Immature natural killer cell (primary cell): Measurements from ENCODE around the gene L3HYPDH. TPM values are rescaled to one million over a fixed set of nuclear protein-coding genes. Genes with fewer than 3 reads are reported as not detected.

Experiments used
- DNase-seq, 3 donors: peaks; one replicate each; pipeline ENCODE4 v3.0.0; 2022; ENCODE audit warnings: mixed read lengths in 1 of 3
- H3K27ac Mint-ChIP-seq, 6 donors: one replicate each; pipeline ENCODE4 v1.8.0; 2020; ENCODE audit warnings: mixed read lengths in 6 of 6, mild to moderate bottlenecking in 5 of 6, inconsistent platforms in 4 of 6, moderate library complexity in 3 of 6
- H3K27me3 Mint-ChIP-seq, 3 donors: one replicate each; pipeline ENCODE4 v1.8.0; 2020 to 2021; ENCODE audit warnings: low read depth in 3 of 3, mild to moderate bottlenecking in 3 of 3, mixed read lengths in 3 of 3, moderate library complexity in 3 of 3, inconsistent platforms in 1 of 3
- H3K36me3 Mint-ChIP-seq, 3 donors: one replicate each; pipeline ENCODE4 v1.8.0; 2020; ENCODE audit warnings: mixed read lengths in 3 of 3, inconsistent platforms in 2 of 3, mild to moderate bottlenecking in 2 of 3
- H3K4me1 Mint-ChIP-seq, 2 donors: one replicate each; pipeline ENCODE4 v1.8.0; 2020; ENCODE audit warnings: inconsistent platforms in 2 of 2, mild to moderate bottlenecking in 2 of 2, mixed read lengths in 2 of 2, moderate library complexity in 1 of 2
- H3K4me3 Mint-ChIP-seq, 5 donors: one replicate each; pipeline ENCODE4 v1.8.0; 2020; ENCODE audit warnings: mild to moderate bottlenecking in 5 of 5, mixed read lengths in 5 of 5, inconsistent platforms in 3 of 5, moderate library complexity in 3 of 5
- H3K9me3 Mint-ChIP-seq, 6 donors: one replicate each; pipeline ENCODE4 v1.8.0; 2020; ENCODE audit warnings: mild to moderate bottlenecking in 6 of 6, mixed read lengths in 6 of 6, inconsistent platforms in 4 of 6, moderate library complexity in 3 of 6
- polyA plus RNA-seq, 3 donors: library from polyadenylated mRNA; unstranded; fragments of 300-500 nt; fragmentation: Illumina TruSeq; gene quantifications; one replicate each; pipeline ENCODE4 v1.2.3, GENCODE V29; 2021

Gene L3HYPDH
- polyA plus RNA-seq, 3 donors from 2014 or later: 1.1 to 5.1 (median 3.6) TPM

DNA sequence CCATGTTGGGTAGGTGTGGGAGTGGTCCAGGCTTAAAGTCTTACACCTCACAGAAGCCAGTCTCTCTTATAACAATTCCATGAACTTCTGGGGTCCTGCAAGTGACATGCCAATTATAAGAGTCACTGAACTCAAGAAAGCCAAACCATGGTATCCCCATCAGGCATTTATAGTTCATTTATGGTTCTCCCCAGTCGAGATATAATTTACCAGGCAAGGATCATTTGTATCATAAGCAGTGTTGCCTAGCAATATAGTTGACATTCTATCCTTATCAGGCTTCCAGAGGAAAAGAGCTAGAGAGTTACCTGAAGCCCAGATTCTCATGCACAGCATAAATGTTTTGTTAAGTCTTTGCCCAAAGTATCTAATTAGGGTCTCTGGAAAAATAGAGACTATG is 8.2 kb upstream of the L3HYPDH start:
- no peaks in the 10 kb centered on the region for H3K9me3 Mint-ChIP-seq
- H3K4me1 Mint-ChIP-seq: peaks cover 19 to 63% of the 10 kb centered on the region in 2 donors
- H3K4me3 Mint-ChIP-seq: no peak overlapping the region
- H3K27ac Mint-ChIP-seq: peak overlapping the region in 2 of 6 donors; percentile 11 to 19
- no peaks in the 10 kb centered on the region for H3K27me3 Mint-ChIP-seq
- no peak for DNase-seq
- peaks cover 29 to 66% (median 33%) of the 10 kb centered on the region in 3 donors for H3K36me3 Mint-ChIP-seq

DNA sequence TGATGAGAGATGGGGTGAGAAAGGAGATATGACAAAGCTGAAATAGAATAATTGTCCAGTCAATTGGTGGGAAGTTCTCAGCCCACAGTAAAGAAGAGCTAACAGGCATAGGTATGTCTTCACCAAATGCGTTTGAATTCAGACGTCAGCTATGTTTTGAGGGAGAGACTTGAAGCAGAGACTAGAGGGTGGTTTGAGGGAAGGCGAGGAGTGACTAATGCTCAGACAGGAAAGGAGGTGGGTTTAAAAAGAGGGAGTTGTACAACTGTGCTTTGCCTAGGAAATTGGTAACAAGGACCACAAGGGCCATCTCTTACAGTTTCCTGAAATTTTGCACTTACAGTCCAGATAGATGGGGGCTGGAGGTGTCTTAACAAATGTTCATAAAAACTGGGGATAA is 6.5 kb upstream of the L3HYPDH start:
- H3K4me3 Mint-ChIP-seq: no peak overlapping the region
- no peaks in the 10 kb centered on the region for H3K9me3 Mint-ChIP-seq
- no peaks in the 10 kb centered on the region for H3K27me3 Mint-ChIP-seq
- no peak for DNase-seq
- peaks cover 24 to 63% (median 28%) of the 10 kb centered on the region in 3 donors for H3K36me3 Mint-ChIP-seq
- peak overlapping the region in 2 of 6 donors; percentile 24 to 59 for H3K27ac Mint-ChIP-seq
- peaks cover 22 to 68% of the 10 kb centered on the region in 2 donors for H3K4me1 Mint-ChIP-seq

DNA sequence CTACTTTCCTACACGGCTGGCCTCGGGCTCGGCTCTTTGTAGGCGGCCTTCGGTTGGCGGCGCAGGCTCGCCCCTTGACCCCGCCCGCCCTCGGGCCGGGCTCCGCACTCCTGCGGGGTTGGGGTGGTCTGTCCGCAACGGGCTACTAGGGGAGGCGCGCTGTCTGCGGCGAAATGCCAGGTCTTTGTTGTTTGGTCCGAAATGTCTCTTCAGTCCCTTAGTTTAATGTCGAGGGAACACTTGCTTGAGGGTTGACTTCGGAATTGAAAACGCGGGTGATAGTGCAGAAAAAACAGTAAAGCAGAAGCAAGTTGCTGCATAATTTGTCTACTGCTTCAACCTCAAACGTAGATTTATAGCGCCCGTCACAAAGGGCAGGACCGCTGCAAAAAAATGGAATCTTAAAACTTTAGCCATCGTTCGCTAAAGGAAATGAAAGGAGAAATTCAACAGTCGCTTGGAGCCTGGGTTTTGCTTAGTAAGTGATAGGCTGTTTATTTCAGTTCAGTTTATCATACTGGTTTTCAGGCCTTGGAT is 499 bp upstream of the L3HYPDH start:
- H3K9me3 Mint-ChIP-seq: no peaks in the 10 kb centered on the region
- peak overlapping the region; percentile 83 to 97 (median 96) for H3K27ac Mint-ChIP-seq
- peaks cover 8 to 17% (median 15%) of the 10 kb centered on the region in 3 donors for H3K36me3 Mint-ChIP-seq
- H3K4me1 Mint-ChIP-seq: peaks cover 58 to 86% of the 10 kb centered on the region in 2 donors
- peak overlapping the region; percentile 93 to 98 (median 98) for H3K4me3 Mint-ChIP-seq
- no peak for DNase-seq
- H3K27me3 Mint-ChIP-seq: peaks cover 1 to 14% (median 11%) of the 10 kb centered on the region in 3 donors

DNA sequence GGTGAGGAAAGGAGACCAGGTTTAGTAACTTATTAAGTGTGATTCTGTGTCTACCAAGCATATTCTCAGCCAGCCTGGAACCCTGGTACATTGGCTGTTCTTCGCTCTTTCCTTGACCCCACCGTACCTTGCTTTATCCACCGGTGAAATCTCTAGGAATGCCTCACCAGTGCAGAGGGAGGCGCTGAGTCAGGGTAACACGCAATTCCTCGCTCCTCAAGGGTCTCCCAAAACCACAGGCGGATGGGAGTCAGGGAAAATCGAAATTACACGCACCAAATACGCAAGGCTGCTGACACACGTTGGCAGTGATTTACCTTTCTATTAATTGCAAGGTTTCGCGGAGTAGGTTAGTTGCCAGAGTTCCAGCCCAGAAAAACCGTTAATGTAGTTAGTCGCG is 845 bp downstream of the L3HYPDH start:
- peaks cover 0 to 8% (median 3%) of the 10 kb centered on the region in 3 donors for H3K36me3 Mint-ChIP-seq
- H3K4me1 Mint-ChIP-seq: peaks cover 55 to 73% of the 10 kb centered on the region in 2 donors
- H3K9me3 Mint-ChIP-seq: no peaks in the 10 kb centered on the region

DNA sequence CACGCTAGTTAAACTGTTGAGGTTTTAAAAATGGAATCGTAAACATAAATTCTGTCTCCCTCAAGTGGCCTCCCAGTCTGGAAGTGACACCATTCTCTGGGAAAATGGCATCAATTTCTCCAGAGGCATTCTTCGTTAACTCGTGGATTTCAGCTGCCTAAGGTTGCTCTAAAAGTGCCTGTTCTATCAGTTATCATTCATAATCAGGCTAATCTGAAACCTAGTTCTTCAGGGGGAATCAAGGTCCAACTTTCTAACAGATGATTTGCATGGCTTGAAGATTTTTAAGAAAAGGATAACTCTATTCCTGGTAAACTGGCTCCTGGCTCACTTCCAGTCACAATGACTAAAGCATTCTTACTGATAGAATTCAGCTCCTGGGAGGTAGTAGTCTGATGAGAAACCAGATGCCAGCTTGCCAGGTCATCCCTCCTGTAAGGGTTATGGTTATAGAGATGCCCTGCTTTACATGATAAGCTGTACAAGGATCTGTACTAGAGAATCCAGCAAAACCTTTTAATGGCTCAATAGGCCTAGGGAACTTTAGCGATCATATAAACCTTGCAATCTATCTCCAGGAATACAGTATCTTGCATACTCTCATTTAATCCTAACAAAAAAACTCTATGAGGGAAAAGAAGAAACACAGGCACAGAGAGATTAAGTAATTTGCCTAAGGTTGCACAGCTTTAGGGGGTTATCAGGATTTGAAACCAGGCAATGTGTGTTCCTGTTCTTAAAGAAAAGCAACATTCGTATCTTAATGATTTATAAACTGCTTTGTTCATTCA is 1.5 kb downstream of the L3HYPDH start:
- Mint-ChIP-seq H3K27ac (peak overlapping the region; percentile 7 to 97 (median 76)), H3K27me3 (peaks cover 1 to 14% (median 11%) of the 10 kb centered on the region in 3 donors), H3K36me3 (peaks cover 0 to 4% (median 0%) of the 10 kb centered on the region in 3 donors), H3K4me1 (peaks cover 55 to 67% of the 10 kb centered on the region in 2 donors), H3K9me3 (no peaks in the 10 kb centered on the region), H3K4me3 (peak overlapping the region; percentile 93 to 98 (median 98))
- DNase-seq: no peak

More for the DNA sequence above, 845 bp downstream of the L3HYPDH start:
- peak overlapping the region; percentile 7 to 97 (median 80) for H3K27ac Mint-ChIP-seq
- H3K4me3 Mint-ChIP-seq: peak overlapping the region; percentile 93 to 98 (median 98)
- H3K27me3 Mint-ChIP-seq: peaks cover 1 to 14% (median 11%) of the 10 kb centered on the region in 3 donors
- DNase-seq: no peak

DNA sequence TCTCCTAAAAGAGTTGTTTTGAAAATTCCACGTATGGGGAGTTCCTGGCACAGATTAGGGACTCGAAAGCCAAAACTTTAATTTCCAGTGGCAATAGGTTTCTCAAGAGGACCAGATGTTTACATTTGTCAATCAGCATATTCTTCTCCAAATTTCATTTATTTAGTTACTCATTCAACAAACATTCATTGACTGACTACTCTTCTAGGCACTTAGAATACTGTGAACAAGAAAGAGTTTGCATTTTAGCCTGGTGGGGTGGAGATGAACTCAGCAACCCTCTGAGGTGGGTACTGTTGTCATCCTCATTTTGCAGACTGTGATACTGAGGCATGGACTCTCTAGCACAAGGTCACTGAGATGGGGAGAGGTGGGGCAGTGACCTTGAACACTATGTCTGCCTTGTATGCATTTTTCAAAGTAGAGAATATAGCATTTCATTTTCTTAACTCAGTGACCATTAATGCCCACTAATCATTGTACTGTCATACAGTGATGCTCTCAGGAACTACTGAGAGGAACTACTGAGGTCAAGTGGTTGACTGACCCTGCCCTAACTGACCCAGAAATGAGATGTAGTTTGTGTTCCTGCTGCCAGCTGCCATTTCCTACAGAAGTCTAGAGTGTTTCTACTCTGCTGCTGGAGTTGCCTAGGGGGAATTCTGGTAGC is 2.2 kb downstream of the L3HYPDH start:
- H3K27ac Mint-ChIP-seq: peak overlapping the region in 2 of 6 donors; percentile 62 to 69
- no peak for DNase-seq
- H3K4me3 Mint-ChIP-seq: peak overlapping the region in 4 of 5 donors; percentile 15 to 98 (median 98)
- peaks cover 0 to 4% (median 0%) of the 10 kb centered on the region in 3 donors for H3K36me3 Mint-ChIP-seq
- peaks cover 1 to 14% (median 11%) of the 10 kb centered on the region in 3 donors for H3K27me3 Mint-ChIP-seq
- peaks cover 55 to 63% of the 10 kb centered on the region in 2 donors for H3K4me1 Mint-ChIP-seq
- H3K9me3 Mint-ChIP-seq: no peaks in the 10 kb centered on the region

DNA sequence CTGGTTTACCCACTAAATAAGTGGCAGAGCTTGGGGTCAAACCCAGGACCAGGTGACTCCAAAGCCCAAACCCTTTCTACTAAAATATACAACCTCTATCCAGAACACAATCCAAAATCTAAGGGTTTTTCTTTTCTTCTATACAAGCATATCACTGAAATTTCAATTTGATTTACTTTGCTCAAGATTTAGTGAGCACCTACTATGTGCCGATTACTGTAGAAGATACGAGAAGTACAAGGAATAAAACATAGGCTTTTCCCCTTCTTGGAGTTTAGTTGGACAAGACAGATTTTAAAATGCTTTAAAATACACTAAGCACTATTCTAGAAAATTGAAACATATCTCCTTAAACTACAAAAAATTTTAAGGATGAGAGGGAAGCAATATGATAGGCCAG is 2.8 kb downstream of the L3HYPDH start:
- peaks cover 53 to 59% of the 10 kb centered on the region in 2 donors for H3K4me1 Mint-ChIP-seq
- DNase-seq: no peak
- peak overlapping the region in 1 of 6 donors; percentile 66 for H3K27ac Mint-ChIP-seq
- no peak overlapping the region for H3K4me3 Mint-ChIP-seq
- H3K36me3 Mint-ChIP-seq: peaks cover 0 to 10% (median 0%) of the 10 kb centered on the region in 3 donors
- no peaks in the 10 kb centered on the region for H3K9me3 Mint-ChIP-seq
- peaks cover 1 to 14% (median 11%) of the 10 kb centered on the region in 3 donors for H3K27me3 Mint-ChIP-seq

DNA sequence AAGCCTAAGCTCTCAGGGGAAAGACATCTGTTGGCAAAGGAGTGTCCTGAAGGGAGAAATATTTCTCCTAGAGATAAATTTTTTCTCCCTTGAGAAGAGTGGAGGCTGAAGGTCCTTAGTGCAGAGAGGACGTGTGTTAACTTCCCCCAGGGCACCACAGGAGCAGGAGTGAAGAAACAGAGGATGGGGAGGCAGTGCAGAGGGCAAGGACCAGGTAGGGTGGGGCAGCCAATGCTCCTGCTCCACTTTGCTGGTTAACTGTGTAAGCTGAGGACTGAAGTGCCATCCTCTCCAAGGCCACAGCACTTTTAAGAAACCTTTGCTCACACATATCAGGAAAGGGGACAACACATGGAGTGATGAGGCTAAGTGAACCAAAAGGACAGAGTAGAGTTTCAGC is 4.0 kb downstream of the L3HYPDH start:
- Mint-ChIP-seq H3K4me3 (peak overlapping the region in 1 of 5 donors; percentile 10), H3K36me3 (peaks cover 0 to 12% (median 0%) of the 10 kb centered on the region in 3 donors), H3K9me3 (no peaks in the 10 kb centered on the region), H3K27me3 (peaks cover 1 to 14% (median 11%) of the 10 kb centered on the region in 3 donors), H3K27ac (peak overlapping the region in 1 of 6 donors; percentile 18), H3K4me1 (peaks cover 44 to 47% of the 10 kb centered on the region in 2 donors)
- no peak for DNase-seq

DNA sequence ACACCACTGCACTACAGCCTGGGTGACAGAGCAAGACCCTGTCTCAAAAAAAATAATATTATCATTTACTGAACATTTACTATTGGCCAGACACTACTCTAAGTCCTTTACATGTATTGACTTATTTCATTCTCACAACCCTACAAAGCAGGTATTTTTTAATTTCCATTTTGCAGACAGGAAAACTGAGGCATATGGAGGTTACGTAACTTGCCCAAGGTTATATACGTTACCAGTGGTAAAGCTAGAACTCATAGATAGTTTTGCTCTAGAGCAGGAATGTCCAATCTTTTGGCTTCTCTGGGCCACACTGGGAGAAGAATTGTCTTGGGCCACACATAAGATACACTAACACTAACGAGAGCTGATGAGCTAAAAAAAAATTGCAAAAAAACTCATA is 5.7 kb downstream of the L3HYPDH start:
- DNase-seq: no peak
- Mint-ChIP-seq H3K27me3 (peaks cover 0 to 5% (median 0%) of the 10 kb centered on the region in 3 donors), H3K4me1 (peaks cover 36 to 39% of the 10 kb centered on the region in 2 donors), H3K9me3 (no peaks in the 10 kb centered on the region), H3K4me3 (no peak overlapping the region), H3K27ac (peak overlapping the region in 1 of 6 donors; percentile 22), H3K36me3 (peaks cover 0 to 14% (median 6%) of the 10 kb centered on the region in 3 donors)

DNA sequence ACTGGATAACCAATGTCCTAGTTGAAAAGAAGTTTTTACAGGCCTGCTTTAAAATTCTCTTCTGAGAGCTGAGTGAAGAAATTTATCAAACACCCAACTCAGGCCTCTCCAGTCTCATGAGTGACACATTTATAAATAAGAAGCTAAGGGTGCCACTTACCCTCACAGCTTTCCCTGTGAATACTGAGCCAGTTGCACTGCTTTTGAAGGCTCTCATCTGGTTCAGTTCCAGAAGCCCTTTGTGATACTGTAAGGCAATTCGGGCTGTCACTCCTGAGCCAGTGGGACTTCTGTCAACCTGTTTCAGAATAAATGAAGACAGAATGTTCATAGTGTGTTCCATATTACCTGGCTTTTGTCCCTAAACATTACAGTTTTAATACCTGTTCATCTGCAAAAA is 8.5 kb downstream of the L3HYPDH start:
- Mint-ChIP-seq H3K4me1 (peaks cover 7 to 11% of the 10 kb centered on the region in 2 donors), H3K9me3 (no peaks in the 10 kb centered on the region), H3K36me3 (peaks cover 0 to 16% (median 9%) of the 10 kb centered on the region in 3 donors), H3K27me3 (no peaks in the 10 kb centered on the region), H3K4me3 (no peak overlapping the region), H3K27ac (no peak overlapping the region)
- no peak for DNase-seq

DNA sequence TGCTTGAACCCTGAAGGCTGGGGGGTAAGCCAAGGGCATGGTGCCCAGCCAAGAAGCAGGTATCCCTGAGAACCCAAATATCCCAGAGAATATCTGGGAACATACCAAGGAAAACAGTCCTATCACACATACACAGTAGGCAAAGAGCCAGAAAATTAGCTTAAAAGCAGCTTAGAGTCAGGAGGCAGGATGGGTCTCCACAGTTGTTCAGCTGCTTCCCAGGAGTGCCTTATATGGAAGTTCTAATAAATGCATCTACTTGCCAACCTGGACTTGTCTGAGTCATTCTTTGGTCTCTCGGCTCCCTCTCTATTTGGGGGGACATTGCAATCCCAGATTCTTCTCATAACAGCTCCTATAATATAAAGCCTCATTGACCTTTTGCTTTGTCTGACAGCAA is 10.0 kb downstream of the L3HYPDH start:
- Mint-ChIP-seq H3K27me3 (no peaks in the 10 kb centered on the region), H3K4me3 (no peak overlapping the region), H3K4me1 (no peaks in the 10 kb centered on the region), H3K9me3 (no peaks in the 10 kb centered on the region), H3K27ac (no peak overlapping the region), H3K36me3 (peaks cover 0 to 16% (median 9%) of the 10 kb centered on the region in 3 donors)
- DNase-seq: no peak

DNA sequence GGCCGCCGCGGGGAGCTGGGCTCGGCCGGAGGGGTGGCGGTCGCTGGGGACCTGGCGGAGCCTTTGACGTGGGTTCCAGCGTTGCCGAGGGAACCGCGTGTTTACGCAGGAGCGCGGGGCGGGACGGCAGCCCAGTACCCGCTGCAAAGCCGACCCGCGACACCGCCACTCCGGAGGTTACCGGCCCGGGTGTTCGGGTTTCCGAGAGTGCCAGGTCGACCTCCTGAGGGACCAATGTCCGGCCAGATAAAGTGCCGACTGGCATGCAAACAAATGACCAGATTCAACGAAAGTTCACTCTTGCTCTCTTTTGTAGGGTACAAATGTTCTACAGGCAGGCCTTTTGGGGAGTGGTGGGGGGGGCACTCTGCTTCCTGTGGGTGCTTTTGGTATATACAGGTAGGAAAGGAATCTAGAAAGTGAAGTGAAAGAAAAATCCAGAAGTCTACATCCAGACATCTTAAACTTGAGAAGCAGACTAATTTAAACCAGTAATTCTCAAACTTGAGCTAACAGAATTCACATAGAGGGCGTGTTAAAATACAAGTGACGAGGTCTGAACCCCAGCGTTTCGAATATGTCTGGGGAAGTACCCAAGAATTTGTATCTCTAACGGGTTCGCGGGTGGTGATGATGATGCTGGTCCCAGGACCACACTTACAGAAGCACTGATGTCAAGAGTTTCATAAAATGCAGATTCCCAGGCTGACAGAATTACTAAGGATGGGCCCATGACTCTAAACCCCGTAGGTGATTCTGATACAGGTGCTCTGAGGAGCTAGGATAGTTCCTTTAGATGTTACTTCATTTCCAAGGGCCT is 18.7 kb downstream of the L3HYPDH start, which contains the start of gene GPR135:
Gene GPR135, minus strand, starts transcription at position 65 of the 820 bp plus-strand sequence. CDS start 154 bp downstream, outside the sequence.
- Mint-ChIP-seq H3K27me3 (peaks cover 0 to 2% (median 0%) of the 10 kb centered on the region in 3 donors), H3K9me3 (no peaks in the 10 kb centered on the region), H3K4me1 (peaks cover 13 to 15% of the 10 kb centered on the region in 2 donors), H3K4me3 (peak within 1 kb of the TSS; percentile 83 to 92 (median 91)), H3K36me3 (peaks cover 0 to 5% (median 0%) of the 10 kb centered on the region in 3 donors), H3K27ac (peak within 1 kb of the TSS; percentile 40 to 90 (median 82))
- peak; percentile 61 to 62 (median 62) for DNase-seq
